ENCODE data around the gene UBE2D1. TPM values are rescaled to one million over a fixed set of nuclear protein-coding genes. Genes with fewer than 3 reads are reported as not detected.
A peak's percentile ranks its signal among the peaks of the same experiment; 100 is the strongest.

The UBE2D1 gene
- total and polyA plus RNA-seq, 2 of the 4 experiments (the other 2 are of a cell fraction): 9.1 to 9.7 TPM

DNA sequence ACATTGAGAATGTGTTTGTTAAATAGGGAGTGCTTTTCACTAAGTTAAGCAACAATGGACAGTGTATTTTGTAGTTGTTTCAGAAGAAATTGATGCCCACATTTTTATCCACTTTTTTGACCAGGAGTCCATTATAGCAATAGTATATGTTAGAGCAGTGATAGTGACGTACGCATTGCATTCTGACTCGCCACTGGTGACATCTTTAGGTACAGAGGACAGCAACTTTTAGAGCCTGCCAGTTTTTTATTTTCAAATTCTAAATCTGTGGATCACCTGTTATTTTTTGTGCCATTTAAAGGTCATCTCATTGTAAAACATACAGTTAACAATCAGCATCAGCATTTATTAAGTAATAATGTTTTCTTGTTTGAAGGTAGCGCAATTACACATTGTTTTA is 1.4 kb downstream of the UBE2D1 start:
- dilution Hi-C loops (cut with HindIII; ENCODE audit: low sequenced_read_pairs, unreplicated experiment): no loop called here
- H3K36me3 ChIP-seq (ENCODE audit: control insufficient read depth, insufficient read depth, low read length): no peaks in the 10 kb centered on the region; the same call in 1 of the 2 replicates
- H3K56ac ChIP-seq (ENCODE audit: extremely low read depth, insufficient read depth, low read length): no peak overlapping the region
- H2AK5ac ChIP-seq (ENCODE audit: low read depth, low read length): no peak overlapping the region
- no peak overlapping the region for H4K91ac ChIP-seq (ENCODE audit: insufficient read depth, low read depth, low read length)
- no peak overlapping the region for H4K8ac ChIP-seq (ENCODE audit: low read depth in 2 of 2, low read length in 2 of 2)
- TF ChIP-seq, protein P1, sequence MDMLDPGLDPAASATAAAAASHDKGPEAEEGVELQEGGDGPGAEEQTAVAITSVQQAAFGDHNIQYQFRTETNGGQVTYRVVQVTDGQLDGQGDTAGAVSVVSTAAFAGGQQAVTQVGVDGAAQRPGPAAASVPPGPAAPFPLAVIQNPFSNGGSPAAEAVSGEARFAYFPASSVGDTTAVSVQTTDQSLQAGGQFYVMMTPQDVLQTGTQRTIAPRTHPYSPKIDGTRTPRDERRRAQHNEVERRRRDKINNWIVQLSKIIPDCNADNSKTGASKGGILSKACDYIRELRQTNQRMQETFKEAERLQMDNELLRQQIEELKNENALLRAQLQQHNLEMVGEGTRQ (IDR thresholded peaks at IDR 0.05; ENCODE audit: low read depth, low read length): no peak
- no peak for TF ChIP-seq RCOR1 (IDR thresholded peaks at IDR 0.05; ENCODE audit: insufficient replicate concordance, low read length)
- no peak for TF ChIP-seq NFE2L2 (IDR thresholded peaks at IDR 0.05; ENCODE audit: low read depth, low read length)
- no peak for TF ChIP-seq CEBPB (IDR thresholded peaks at IDR 0.05; ENCODE audit: low read depth, low read length)
- TF ChIP-seq RAD21 (IDR thresholded peaks at IDR 0.05; ENCODE audit: low read length): no peak
- TF ChIP-seq, protein P2, sequence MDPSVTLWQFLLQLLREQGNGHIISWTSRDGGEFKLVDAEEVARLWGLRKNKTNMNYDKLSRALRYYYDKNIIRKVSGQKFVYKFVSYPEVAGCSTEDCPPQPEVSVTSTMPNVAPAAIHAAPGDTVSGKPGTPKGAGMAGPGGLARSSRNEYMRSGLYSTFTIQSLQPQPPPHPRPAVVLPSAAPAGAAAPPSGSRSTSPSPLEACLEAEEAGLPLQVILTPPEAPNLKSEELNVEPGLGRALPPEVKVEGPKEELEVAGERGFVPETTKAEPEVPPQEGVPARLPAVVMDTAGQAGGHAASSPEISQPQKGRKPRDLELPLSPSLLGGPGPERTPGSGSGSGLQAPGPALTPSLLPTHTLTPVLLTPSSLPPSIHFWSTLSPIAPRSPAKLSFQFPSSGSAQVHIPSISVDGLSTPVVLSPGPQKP (IDR thresholded peaks at IDR 0.05; ENCODE audit: borderline replicate concordance, low read depth, low read length): no peak
- TF ChIP-seq MAFK (IDR thresholded peaks at IDR 0.05; ENCODE audit: low read depth, low read length): no peak
- no peak for TF ChIP-seq SMC3 (IDR thresholded peaks at IDR 0.05; ENCODE audit: low read depth, low read length)
- no peak for TF ChIP-seq CHD1 (IDR thresholded peaks at IDR 0.05; ENCODE audit: low read depth, low read length)
- no peak for TF ChIP-seq MAZ (IDR thresholded peaks at IDR 0.05; ENCODE audit: borderline replicate concordance, low read depth, low read length)
- no peak for TF ChIP-seq BHLHE40 (IDR thresholded peaks at IDR 0.05; ENCODE audit: low read depth, low read length)
- H3K4ac ChIP-seq (ENCODE audit: low read depth, low read length): no peak overlapping the region
- H3K4me2 ChIP-seq (ENCODE audit: low read depth, low read length): peak overlapping the region; percentile 48
- POLR2A ChIA-PET (ENCODE audit: unreplicated experiment): no interaction called here
- intact Hi-C loops (cut with micrococcal nuclease): no loop called here
- H3K4me1 ChIP-seq (ENCODE audit: control insufficient read depth, insufficient read depth, low read length): no peaks in the 10 kb centered on the region
- H3K23ac ChIP-seq (ENCODE audit: low read depth, low read length): no peak overlapping the region
- no peak overlapping the region for H4K5ac ChIP-seq (ENCODE audit: low read depth, low read length)
- no peak overlapping the region for H2AFZ ChIP-seq (replicated peaks; ENCODE audit: low read length, poor library complexity)
- H3K4me3 ChIP-seq (ENCODE audit: insufficient read depth, low read depth, low read length): no peak overlapping the region
- H2BK15ac ChIP-seq (ENCODE audit: low read depth, low read length): no peak overlapping the region
- peaks cover 3% of the 10 kb centered on the region; the same call in 1 of the 2 replicates for H3K27me3 ChIP-seq (ENCODE audit: control insufficient read depth, insufficient read depth, low read length)
- H3K27ac ChIP-seq (ENCODE audit: insufficient read depth, low read length): no peak overlapping the region
- no peak overlapping the region for H3K14ac ChIP-seq (replicated peaks; ENCODE audit: low read depth, low read length)
- H2BK5ac ChIP-seq (ENCODE audit: low read depth, low read length, poor library complexity, severe bottlenecking): no peak overlapping the region
- no peak overlapping the region; the same call in 1 of the 2 replicates for H3K9ac ChIP-seq (ENCODE audit: low read depth, low read length)
- H2AK9ac ChIP-seq (replicated peaks; ENCODE audit: low read depth, low read length, poor library complexity): no peak overlapping the region
- in situ Hi-C loops (cut with MboI; ENCODE audit: low sequenced_read_pairs): no loop called here
- no peak overlapping the region for H3K18ac ChIP-seq (ENCODE audit: low read depth, low read length)
- no peaks in the 10 kb centered on the region; the same call in 1 of the 2 replicates for H3K9me1 ChIP-seq (ENCODE audit: insufficient read depth, low read length)
- H4K20me1 ChIP-seq (ENCODE audit: insufficient read depth, low read length): peaks cover 13% of the 10 kb centered on the region; the same call in 1 of the 2 replicates
- DNase-seq (no peak), ATAC-seq (ENCODE audit: low read depth) (no peak)
- no peak overlapping the region for H2BK120ac ChIP-seq (ENCODE audit: low read depth, low read length)
- CTCF ChIA-PET: no interaction called here
- no peaks in the 10 kb centered on the region for H3K9me3 ChIP-seq (ENCODE audit: control insufficient read depth, insufficient read depth, low read length)
- BruUV-seq (replicated peaks): TSS peak; percentile 54
- H3K79me1 ChIP-seq (ENCODE audit: low read depth in 1 of 2, low read length in 2 of 2): peaks cover 15 to 29% of the 10 kb centered on the region in 2 experiments
- H2BK20ac ChIP-seq (ENCODE audit: low read depth, low read length): no peak overlapping the region
- WGBS, 2 experiments (ENCODE audit: extremely low coverage in 2 of 2, insufficient read length in 1 of 2): no CpG with 5 or more reads among the region's 4 CpGs
